ENCODE data around the gene MARCHF11.

Gene MARCHF11

GRCh38 chr5:16057277-16057676, 122.3 kb downstream of the MARCHF11 start:
- DNase-seq (ENCODE audit: low spot score): no peak

- no peak for DNase-seq (ENCODE audit: low spot score)
Observed at GRCh38 chr5:16051246-16051755, 128.3 kb downstream of the MARCHF11 start.

- DNase-seq (ENCODE audit: low spot score): no peak
Observed at GRCh38 chr5:16050414-16050813, 129.2 kb downstream of the MARCHF11 start.

- DNase-seq (ENCODE audit: low spot score): no peak
Observed at GRCh38 chr5:16049761-16050160, 129.8 kb downstream of the MARCHF11 start.

GRCh38 chr5:16048132-16048531, 131.5 kb downstream of the MARCHF11 start:
- peak; percentile 93 for DNase-seq (ENCODE audit: low spot score)

- peak; percentile 76 for DNase-seq (ENCODE audit: low spot score)
Observed at GRCh38 chr5:16043349-16043965, 136.1 kb downstream of the MARCHF11 start.

GRCh38 chr5:16037121-16037845, 142.3 kb downstream of the MARCHF11 start:
- DNase-seq (ENCODE audit: low spot score): no peak

- no peak for DNase-seq (ENCODE audit: low spot score)
Observed at GRCh38 chr5:16034319-16035001, 145.1 kb downstream of the MARCHF11 start.

GRCh38 chr5:16033187-16033925, 146.2 kb downstream of the MARCHF11 start:
- peak; percentile 69 for DNase-seq (ENCODE audit: low spot score)

- no peak for DNase-seq (ENCODE audit: low spot score)
Observed at GRCh38 chr5:16028708-16029107, 150.9 kb downstream of the MARCHF11 start.

GRCh38 chr5:16025681-16026080, 153.9 kb downstream of the MARCHF11 start:
- peak; percentile 65 for DNase-seq (ENCODE audit: low spot score)

GRCh38 chr5:16018970-16019369, 160.6 kb downstream of the MARCHF11 start:
- DNase-seq (ENCODE audit: low spot score): no peak

GRCh38 chr5:16017720-16018119, 161.9 kb downstream of the MARCHF11 start:
- no peak for DNase-seq (ENCODE audit: low spot score)

Small RNA genes lying within 50 kb of the gene (small RNA-seq; reads per million reads assigned to genes)
- gene RNA5SP178: 0 to 0.09 reads per million in 2 experiments
